ENCODE measurements around the gene HOXD11.
A peak's percentile ranks its signal among the peaks of the same experiment; 100 is the strongest.

Gene HOXD11

GRCh38 chr2:176129813-176130146, 22.7 kb downstream of the HOXD11 start:
- no peaks in the 10 kb centered on the region for H3K36me3 ChIP-seq (ENCODE audit: insufficient read depth, low read depth, low read length)
- H3K9me3 ChIP-seq (ENCODE audit: insufficient read depth, low read depth, low read length) = peaks cover 2% of the 10 kb centered on the region; the same call in 1 of the 2 replicates
- no peak overlapping the region for H3K27ac ChIP-seq (ENCODE audit: low read length)
- H3K4me1 ChIP-seq (ENCODE audit: insufficient read depth, low read length) = no peaks in the 10 kb centered on the region; the same call in 1 of the 2 replicates
- no peak overlapping the region for H3K4me3 ChIP-seq (ENCODE audit: low read length)
- peaks cover 100% of the 10 kb centered on the region for H3K27me3 ChIP-seq (ENCODE audit: insufficient read depth, low read length)
- no peak overlapping the region for H3K9ac ChIP-seq (ENCODE audit: low read depth, low read length)

DNA sequence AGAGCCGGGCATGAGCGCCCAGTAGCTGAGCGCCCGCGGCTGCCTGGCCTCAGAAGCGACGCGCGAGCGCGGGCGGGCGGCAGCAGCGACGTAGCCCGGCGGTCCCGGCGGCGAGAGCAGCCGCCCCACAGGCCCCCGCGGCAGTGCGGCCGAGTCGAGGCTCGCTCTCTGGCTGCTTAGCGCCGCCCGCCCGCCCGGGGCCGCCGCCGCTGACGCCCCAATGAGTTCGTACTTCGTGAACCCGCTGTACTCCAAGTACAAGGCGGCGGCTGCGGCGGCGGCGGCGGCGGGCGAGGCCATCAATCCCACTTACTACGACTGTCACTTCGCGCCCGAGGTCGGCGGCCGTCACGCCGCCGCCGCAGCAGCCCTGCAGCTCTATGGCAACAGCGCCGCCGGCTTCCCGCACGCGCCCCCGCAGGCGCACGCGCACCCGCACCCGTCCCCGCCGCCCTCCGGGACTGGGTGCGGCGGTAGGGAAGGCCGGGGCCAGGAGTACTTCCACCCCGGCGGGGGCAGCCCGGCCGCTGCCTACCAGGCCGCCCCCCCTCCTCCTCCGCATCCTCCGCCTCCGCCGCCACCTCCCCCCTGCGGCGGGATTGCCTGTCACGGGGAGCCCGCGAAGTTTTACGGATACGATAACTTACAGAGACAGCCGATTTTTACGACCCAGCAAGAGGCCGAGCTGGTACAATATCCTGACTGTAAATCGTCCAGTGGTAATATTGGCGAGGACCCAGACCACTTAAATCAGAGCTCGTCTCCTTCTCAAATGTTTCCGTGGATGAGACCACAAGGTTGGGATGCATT, 23.3 kb downstream of the HOXD11 start:
- peaks cover 2% of the 10 kb centered on the region; the same call in 1 of the 2 replicates for H3K9me3 ChIP-seq (ENCODE audit: insufficient read depth, low read depth, low read length)
- peaks cover 100% of the 10 kb centered on the region for H3K27me3 ChIP-seq (ENCODE audit: insufficient read depth, low read length)
- no peak overlapping the region for H3K27ac ChIP-seq (ENCODE audit: low read length)
- no peaks in the 10 kb centered on the region; the same call in 1 of the 2 replicates for H3K4me1 ChIP-seq (ENCODE audit: insufficient read depth, low read length)
- no peak overlapping the region for H3K9ac ChIP-seq (ENCODE audit: low read depth, low read length)
- H3K4me3 ChIP-seq (ENCODE audit: low read length) = no peak overlapping the region
- H3K36me3 ChIP-seq (ENCODE audit: insufficient read depth, low read depth, low read length) = no peaks in the 10 kb centered on the region

DNA sequence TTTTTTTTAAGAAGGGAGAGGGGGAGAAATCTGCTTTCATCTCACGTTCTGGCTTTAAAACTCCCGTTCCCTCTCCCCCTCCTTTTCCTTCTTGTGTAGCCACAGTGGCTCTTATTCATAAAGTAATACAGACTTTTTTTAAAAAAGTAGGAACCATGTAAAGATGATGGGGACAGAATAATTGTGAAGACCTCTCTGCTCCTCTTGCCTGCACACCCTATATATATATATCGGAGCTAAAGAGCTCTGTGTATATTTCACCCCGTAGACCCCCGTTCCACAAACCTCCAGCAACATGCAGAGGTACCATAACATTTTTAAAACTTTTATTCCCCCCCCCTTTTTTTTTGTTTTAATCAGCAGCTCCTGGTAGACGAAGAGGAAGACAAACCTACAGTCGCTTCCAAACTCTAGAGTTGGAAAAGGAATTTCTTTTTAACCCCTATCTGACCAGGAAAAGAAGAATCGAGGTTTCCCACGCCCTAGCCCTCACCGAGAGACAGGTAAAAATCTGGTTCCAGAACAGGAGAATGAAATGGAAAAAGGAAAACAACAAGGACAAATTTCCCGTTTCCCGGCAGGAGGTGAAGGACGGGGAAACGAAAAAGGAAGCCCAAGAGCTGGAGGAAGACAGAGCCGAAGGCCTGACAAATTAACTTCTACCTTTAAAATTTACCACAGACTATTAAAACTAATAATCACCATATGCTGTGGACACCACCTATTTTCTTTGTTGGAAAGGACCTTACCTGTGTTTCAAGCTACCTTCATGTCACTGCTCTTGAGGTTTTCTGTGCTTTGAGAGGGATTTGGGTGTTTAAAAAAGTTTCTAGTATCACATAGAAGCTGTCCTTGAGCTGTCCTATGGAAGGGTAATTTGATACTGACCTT, 24.1 kb downstream of the HOXD11 start:
- H3K27me3 ChIP-seq (ENCODE audit: insufficient read depth, low read length) = peaks cover 100% of the 10 kb centered on the region
- H3K4me3 ChIP-seq (ENCODE audit: low read length) = no peak overlapping the region
- H3K36me3 ChIP-seq (ENCODE audit: insufficient read depth, low read depth, low read length) = no peaks in the 10 kb centered on the region
- peaks cover 2% of the 10 kb centered on the region; the same call in 1 of the 2 replicates for H3K9me3 ChIP-seq (ENCODE audit: insufficient read depth, low read depth, low read length)
- H3K27ac ChIP-seq (ENCODE audit: low read length) = no peak overlapping the region
- H3K4me1 ChIP-seq (ENCODE audit: insufficient read depth, low read length) = no peaks in the 10 kb centered on the region; the same call in 1 of the 2 replicates
- no peak overlapping the region for H3K9ac ChIP-seq (ENCODE audit: low read depth, low read length)

GRCh38 chr2:176131848-176132158, 24.7 kb downstream of the HOXD11 start:
- Histone ChIP-seq H3K9me3 (ENCODE audit: insufficient read depth, low read depth, low read length) (peaks cover 2% of the 10 kb centered on the region; the same call in 1 of the 2 replicates), H3K36me3 (ENCODE audit: insufficient read depth, low read depth, low read length) (no peaks in the 10 kb centered on the region), H3K4me1 (ENCODE audit: insufficient read depth, low read length) (no peaks in the 10 kb centered on the region; the same call in 1 of the 2 replicates), H3K27ac (ENCODE audit: low read length) (no peak overlapping the region), H3K27me3 (ENCODE audit: insufficient read depth, low read length) (peaks cover 100% of the 10 kb centered on the region), H3K9ac (ENCODE audit: low read depth, low read length) (no peak overlapping the region), H3K4me3 (ENCODE audit: low read length) (no peak overlapping the region)

DNA sequence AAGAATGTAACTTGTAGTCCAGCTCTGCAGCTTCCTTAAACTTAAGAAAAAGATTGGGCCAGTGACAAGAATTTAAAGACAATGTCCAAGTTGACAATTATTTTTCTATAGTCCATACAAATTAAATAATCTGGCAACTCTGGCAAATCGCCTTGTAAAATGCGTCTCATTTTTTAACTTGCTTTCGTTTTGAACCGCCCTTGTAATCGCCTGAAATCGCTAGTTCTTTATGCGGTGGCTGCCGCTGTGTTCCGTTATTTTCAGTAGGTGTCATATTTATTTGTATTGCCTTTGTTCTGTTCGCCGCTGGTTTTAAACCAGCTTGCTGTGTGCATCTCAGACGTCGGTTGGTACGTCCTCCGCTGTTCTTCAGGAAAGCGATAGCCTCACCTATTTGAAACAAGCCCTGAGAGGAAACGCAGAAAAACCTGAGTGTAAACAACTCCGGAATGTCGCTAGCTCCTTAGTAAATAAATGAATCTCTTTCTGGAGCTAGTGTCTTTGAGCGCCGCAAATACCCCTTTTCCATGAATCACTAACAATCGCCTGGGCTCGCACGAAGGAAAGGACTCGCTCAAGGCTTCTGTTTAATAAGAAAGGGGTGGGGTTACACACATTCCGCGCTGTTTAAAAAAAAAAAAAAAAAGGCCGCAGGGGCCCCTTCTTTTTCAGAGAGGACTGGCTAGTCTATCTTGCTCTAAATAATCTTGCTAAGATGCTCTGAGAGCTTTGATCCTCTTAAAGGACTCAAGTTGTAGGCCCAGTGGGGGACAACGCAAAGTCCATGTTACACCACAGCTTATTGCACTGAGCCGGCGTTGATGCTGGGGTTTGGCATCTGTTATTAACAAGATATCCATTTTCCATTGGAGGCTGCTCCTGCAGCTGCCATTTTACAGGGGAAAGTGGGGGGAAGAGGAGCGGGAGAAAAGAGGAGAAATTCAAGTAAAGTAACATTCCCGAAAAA, 25.4 kb downstream of the HOXD11 start:
- Histone ChIP-seq H3K4me1 (ENCODE audit: insufficient read depth, low read length) (no peaks in the 10 kb centered on the region; the same call in 1 of the 2 replicates), H3K36me3 (ENCODE audit: insufficient read depth, low read depth, low read length) (no peaks in the 10 kb centered on the region), H3K4me3 (ENCODE audit: low read length) (no peak overlapping the region), H3K27ac (ENCODE audit: low read length) (no peak overlapping the region), H3K9me3 (ENCODE audit: insufficient read depth, low read depth, low read length) (peaks cover 2% of the 10 kb centered on the region; the same call in 1 of the 2 replicates), H3K27me3 (ENCODE audit: insufficient read depth, low read length) (peaks cover 100% of the 10 kb centered on the region), H3K9ac (ENCODE audit: low read depth, low read length) (no peak overlapping the region)

GRCh38 chr2:176133389-176133788, 26.3 kb downstream of the HOXD11 start:
- no peak overlapping the region for H3K4me3 ChIP-seq (ENCODE audit: low read length)
- H3K9me3 ChIP-seq (ENCODE audit: insufficient read depth, low read depth, low read length) = peaks cover 2% of the 10 kb centered on the region; the same call in 1 of the 2 replicates
- H3K9ac ChIP-seq (ENCODE audit: low read depth, low read length) = no peak overlapping the region
- H3K27me3 ChIP-seq (ENCODE audit: insufficient read depth, low read length) = peaks cover 100% of the 10 kb centered on the region
- H3K27ac ChIP-seq (ENCODE audit: low read length) = no peak overlapping the region
- no peaks in the 10 kb centered on the region; the same call in 1 of the 2 replicates for H3K4me1 ChIP-seq (ENCODE audit: insufficient read depth, low read length)
- H3K36me3 ChIP-seq (ENCODE audit: insufficient read depth, low read depth, low read length) = no peaks in the 10 kb centered on the region

GRCh38 chr2:176134035-176134434, 27.0 kb downstream of the HOXD11 start:
- peaks cover 100% of the 10 kb centered on the region for H3K27me3 ChIP-seq (ENCODE audit: insufficient read depth, low read length)

DNA sequence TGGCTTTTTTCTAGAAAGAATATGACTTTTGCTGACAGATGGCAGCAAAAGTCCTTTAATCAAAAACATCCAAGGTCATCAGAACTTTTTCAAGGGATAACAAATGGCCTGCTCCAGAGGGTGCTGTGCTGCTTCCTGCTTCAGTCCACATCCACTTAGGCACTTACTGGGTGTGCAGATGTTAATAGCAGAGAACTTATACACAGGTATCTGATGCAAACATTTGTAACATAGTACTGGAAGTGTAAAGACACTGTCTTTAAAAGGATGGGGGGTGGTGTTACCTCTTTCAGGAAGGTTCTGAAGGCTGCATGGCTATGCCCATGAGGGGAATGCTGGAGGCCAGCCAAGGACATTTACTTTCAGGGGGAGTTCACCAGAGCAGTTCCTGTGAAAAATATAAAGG, 28.0 kb downstream of the HOXD11 start:
- H3K9ac ChIP-seq (ENCODE audit: low read depth, low read length) = no peak overlapping the region
- H3K4me3 ChIP-seq (ENCODE audit: low read length) = no peak overlapping the region
- H3K36me3 ChIP-seq (ENCODE audit: insufficient read depth, low read depth, low read length) = no peaks in the 10 kb centered on the region
- H3K27me3 ChIP-seq (ENCODE audit: insufficient read depth, low read length) = peaks cover 100% of the 10 kb centered on the region
- peaks cover 2% of the 10 kb centered on the region; the same call in 1 of the 2 replicates for H3K9me3 ChIP-seq (ENCODE audit: insufficient read depth, low read depth, low read length)
- no peak overlapping the region for H3K27ac ChIP-seq (ENCODE audit: low read length)
- no peaks in the 10 kb centered on the region; the same call in 1 of the 2 replicates for H3K4me1 ChIP-seq (ENCODE audit: insufficient read depth, low read length)

More at GRCh38 chr2:176134035-176134434, 27.0 kb downstream of the HOXD11 start:
- no peak overlapping the region for H3K27ac ChIP-seq (ENCODE audit: low read length)
- H3K36me3 ChIP-seq (ENCODE audit: insufficient read depth, low read depth, low read length) = no peaks in the 10 kb centered on the region
- no peaks in the 10 kb centered on the region; the same call in 1 of the 2 replicates for H3K4me1 ChIP-seq (ENCODE audit: insufficient read depth, low read length)
- no peak overlapping the region for H3K4me3 ChIP-seq (ENCODE audit: low read length)
- no peak overlapping the region for H3K9ac ChIP-seq (ENCODE audit: low read depth, low read length)
- H3K9me3 ChIP-seq (ENCODE audit: insufficient read depth, low read depth, low read length) = peaks cover 2% of the 10 kb centered on the region; the same call in 1 of the 2 replicates

- peak overlapping the region; percentile 47 for H3K4me3 ChIP-seq (ENCODE audit: low read length)
- H3K9me3 ChIP-seq (ENCODE audit: insufficient read depth, low read depth, low read length) = no peaks in the 10 kb centered on the region; the same call in 1 of the 2 replicates
- H3K9ac ChIP-seq (ENCODE audit: low read depth, low read length) = no peak overlapping the region
- H3K4me1 ChIP-seq (ENCODE audit: insufficient read depth, low read length) = no peaks in the 10 kb centered on the region; the same call in 1 of the 2 replicates
- H3K27ac ChIP-seq (ENCODE audit: low read length) = no peak overlapping the region
- H3K36me3 ChIP-seq (ENCODE audit: insufficient read depth, low read depth, low read length) = no peaks in the 10 kb centered on the region
- H3K27me3 ChIP-seq (ENCODE audit: insufficient read depth, low read length) = peaks cover 100% of the 10 kb centered on the region
Measured at GRCh38 chr2:176136374-176137251, 29.5 kb downstream of the HOXD11 start.

GRCh38 chr2:176137252-176137580, 30.1 kb downstream of the HOXD11 start:
- no peaks in the 10 kb centered on the region; the same call in 1 of the 2 replicates for H3K9me3 ChIP-seq (ENCODE audit: insufficient read depth, low read depth, low read length)
- H3K4me3 ChIP-seq (ENCODE audit: low read length) = no peak overlapping the region
- no peak overlapping the region for H3K9ac ChIP-seq (ENCODE audit: low read depth, low read length)
- peaks cover 100% of the 10 kb centered on the region for H3K27me3 ChIP-seq (ENCODE audit: insufficient read depth, low read length)
- H3K27ac ChIP-seq (ENCODE audit: low read length) = no peak overlapping the region
- no peaks in the 10 kb centered on the region; the same call in 1 of the 2 replicates for H3K4me1 ChIP-seq (ENCODE audit: insufficient read depth, low read length)
- no peaks in the 10 kb centered on the region for H3K36me3 ChIP-seq (ENCODE audit: insufficient read depth, low read depth, low read length)
